Measurements from ENCODE around the gene FAM81B.

DNA sequence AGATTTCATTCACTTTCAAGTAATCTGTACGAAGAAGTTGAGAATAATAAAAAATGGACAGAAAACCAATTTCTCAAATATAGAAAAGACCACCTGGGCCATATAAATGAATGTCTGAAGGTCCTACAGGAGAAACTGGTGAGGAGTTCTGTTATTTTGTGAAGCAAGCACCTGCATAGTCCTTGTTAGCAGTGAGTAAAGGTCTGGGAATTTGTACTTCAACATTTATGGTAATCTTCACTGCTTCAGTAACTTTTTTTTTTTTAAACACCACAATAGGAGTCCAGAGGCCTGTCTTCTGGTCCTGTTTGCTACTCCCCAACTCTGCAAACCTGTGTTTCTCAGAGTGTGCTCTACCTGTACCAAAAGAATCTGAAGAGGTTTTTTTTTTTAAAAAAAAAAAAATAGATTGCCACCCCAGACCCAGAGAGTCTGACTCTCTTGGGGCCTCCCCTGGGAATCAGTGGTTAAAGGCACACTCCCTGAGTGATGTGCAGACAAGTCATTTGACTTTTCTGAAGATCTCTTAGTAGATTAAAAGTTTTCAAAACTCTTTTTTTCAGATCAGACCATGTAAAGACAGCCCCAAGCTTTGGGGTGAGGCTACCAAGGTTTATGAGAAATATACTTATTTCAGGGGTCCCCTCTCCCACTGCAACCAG, 55.5 kb downstream of the FAM81B start:
- TF ChIP-seq EZH2phosphoT487 (IDR thresholded peaks at IDR 0.05; ENCODE audit: borderline replicate concordance, low read depth, low read length): no peak
- TF ChIP-seq, protein P1, sequence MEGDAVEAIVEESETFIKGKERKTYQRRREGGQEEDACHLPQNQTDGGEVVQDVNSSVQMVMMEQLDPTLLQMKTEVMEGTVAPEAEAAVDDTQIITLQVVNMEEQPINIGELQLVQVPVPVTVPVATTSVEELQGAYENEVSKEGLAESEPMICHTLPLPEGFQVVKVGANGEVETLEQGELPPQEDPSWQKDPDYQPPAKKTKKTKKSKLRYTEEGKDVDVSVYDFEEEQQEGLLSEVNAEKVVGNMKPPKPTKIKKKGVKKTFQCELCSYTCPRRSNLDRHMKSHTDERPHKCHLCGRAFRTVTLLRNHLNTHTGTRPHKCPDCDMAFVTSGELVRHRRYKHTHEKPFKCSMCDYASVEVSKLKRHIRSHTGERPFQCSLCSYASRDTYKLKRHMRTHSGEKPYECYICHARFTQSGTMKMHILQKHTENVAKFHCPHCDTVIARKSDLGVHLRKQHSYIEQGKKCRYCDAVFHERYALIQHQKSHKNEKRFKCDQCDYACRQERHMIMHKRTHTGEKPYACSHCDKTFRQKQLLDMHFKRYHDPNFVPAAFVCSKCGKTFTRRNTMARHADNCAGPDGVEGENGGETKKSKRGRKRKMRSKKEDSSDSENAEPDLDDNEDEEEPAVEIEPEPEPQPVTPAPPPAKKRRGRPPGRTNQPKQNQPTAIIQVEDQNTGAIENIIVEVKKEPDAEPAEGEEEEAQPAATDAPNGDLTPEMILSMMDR (conservative IDR thresholded peaks at IDR 0.05; ENCODE audit: low read length): no peak

Data from OCI-LY7 (cell line).